ENCODE measurements around the gene KANK4.

KANK4 gene

GRCh38 chr1:62304515-62304914, 14.7 kb downstream of the KANK4 start:
- no peak for DNase-seq

GRCh38 chr1:62301726-62302390, 17.4 kb downstream of the KANK4 start:
- DNase-seq = no peak

- DNase-seq = peak in 2 of 3 experiments; percentile 29 to 40
Measured at GRCh38 chr1:62299426-62300200, 19.6 kb downstream of the KANK4 start.

- DNase-seq = no peak
Measured at GRCh38 chr1:62295921-62296491, 23.2 kb downstream of the KANK4 start.

GRCh38 chr1:62294261-62294660, 25.0 kb downstream of the KANK4 start:
- DNase-seq = peak in 1 of 3 experiments; percentile 13

GRCh38 chr1:62288662-62289061, 30.6 kb downstream of the KANK4 start:
- no peak for DNase-seq

- DNase-seq = no peak
Measured at GRCh38 chr1:62288224-62288623, 31.0 kb downstream of the KANK4 start.

GRCh38 chr1:62286786-62287224, 32.4 kb downstream of the KANK4 start:
- DNase-seq = peak in 2 of 3 experiments; percentile 40 to 71

GRCh38 chr1:62285984-62286785, 33.0 kb downstream of the KANK4 start:
- DNase-seq = peak in 2 of 3 experiments; percentile 45 to 64

GRCh38 chr1:62285440-62285839, 33.8 kb downstream of the KANK4 start:
- DNase-seq = no peak

GRCh38 chr1:62283986-62284385, 35.2 kb downstream of the KANK4 start:
- no peak for DNase-seq

GRCh38 chr1:62282909-62283755, 36.1 kb downstream of the KANK4 start:
- no peak for DNase-seq

- no peak for DNase-seq
Measured at GRCh38 chr1:62281922-62282555, 37.2 kb downstream of the KANK4 start.

GRCh38 chr1:62280960-62281465, 38.2 kb downstream of the KANK4 start:
- no peak for DNase-seq

- no peak for DNase-seq
Measured at GRCh38 chr1:62280150-62280549, 39.1 kb downstream of the KANK4 start.

GRCh38 chr1:62276791-62277190, 42.4 kb downstream of the KANK4 start:
- DNase-seq = no peak

- DNase-seq = no peak
Measured at GRCh38 chr1:62274496-62275485, 44.4 kb downstream of the KANK4 start.

GRCh38 chr1:62273953-62274352, 45.3 kb downstream of the KANK4 start:
- DNase-seq = no peak

- peak in 2 of 3 experiments; percentile 6 to 26 for DNase-seq
Measured at GRCh38 chr1:62271948-62272728, 47.1 kb downstream of the KANK4 start.
